DOHH2 (cell line): Measurements from ENCODE around the gene GABRQ.

Experiments
- EZH2phosphoT487 ChIP-seq: fragments of 200-600 bp; sonication (generic); IDR thresholded peaks from 2 replicates; pipeline ENCODE4 v1.6.1; 2017; ENCODE audit warnings: borderline replicate concordance, mild to moderate bottlenecking, antibody characterized with exemption, low read length, moderate library complexity, mixed read lengths
- TF ChIP-seq, protein P1 (sequence below): fragments of 200-600 bp; sonication (generic); IDR thresholded peaks from one replicate; pipeline ENCODE4 v1.5.1; 2014; ENCODE audit warnings: antibody characterized with exemption, mild to moderate bottlenecking, low read depth, low read length; ENCODE audit not compliant: poor library complexity, severe bottlenecking

DNA sequence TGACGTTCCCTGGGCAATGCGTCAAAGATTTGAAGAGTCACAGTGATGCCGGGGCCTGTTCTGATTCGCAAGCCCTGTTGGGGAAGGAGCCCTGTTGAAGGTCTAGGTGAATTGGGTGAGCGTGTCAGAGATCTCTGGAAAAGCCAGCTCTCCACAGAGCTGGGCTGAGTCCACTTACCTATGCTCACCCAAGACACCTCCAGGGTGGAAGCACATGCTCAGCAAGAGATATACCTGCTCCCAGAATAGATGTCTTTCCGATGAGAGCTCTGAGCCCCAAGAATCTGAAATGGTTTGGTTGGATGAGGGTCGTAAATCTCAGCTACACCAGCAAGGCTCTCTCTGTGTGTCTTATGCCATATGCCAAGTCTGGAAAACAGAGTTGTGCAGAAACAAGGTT lies 1.7 kb downstream of the GABRQ start:
- TF ChIP-seq, protein P1, sequence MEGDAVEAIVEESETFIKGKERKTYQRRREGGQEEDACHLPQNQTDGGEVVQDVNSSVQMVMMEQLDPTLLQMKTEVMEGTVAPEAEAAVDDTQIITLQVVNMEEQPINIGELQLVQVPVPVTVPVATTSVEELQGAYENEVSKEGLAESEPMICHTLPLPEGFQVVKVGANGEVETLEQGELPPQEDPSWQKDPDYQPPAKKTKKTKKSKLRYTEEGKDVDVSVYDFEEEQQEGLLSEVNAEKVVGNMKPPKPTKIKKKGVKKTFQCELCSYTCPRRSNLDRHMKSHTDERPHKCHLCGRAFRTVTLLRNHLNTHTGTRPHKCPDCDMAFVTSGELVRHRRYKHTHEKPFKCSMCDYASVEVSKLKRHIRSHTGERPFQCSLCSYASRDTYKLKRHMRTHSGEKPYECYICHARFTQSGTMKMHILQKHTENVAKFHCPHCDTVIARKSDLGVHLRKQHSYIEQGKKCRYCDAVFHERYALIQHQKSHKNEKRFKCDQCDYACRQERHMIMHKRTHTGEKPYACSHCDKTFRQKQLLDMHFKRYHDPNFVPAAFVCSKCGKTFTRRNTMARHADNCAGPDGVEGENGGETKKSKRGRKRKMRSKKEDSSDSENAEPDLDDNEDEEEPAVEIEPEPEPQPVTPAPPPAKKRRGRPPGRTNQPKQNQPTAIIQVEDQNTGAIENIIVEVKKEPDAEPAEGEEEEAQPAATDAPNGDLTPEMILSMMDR: no peak
- TF ChIP-seq EZH2phosphoT487: no peak
